PC-3 (cell line): ENCODE results near the gene SDK2. TPM values are rescaled to one million over a fixed set of nuclear protein-coding genes. Genes with fewer than 3 reads are reported as not detected.

Source experiments
- ATAC-seq: fragments of 200-7000 bp; cut with Tn5 transposase; 2 replicates; pipeline ENCODE4 v1.9.1; 2020; ENCODE audit warnings: mild to moderate bottlenecking, moderate library complexity
- BruUV-seq: library from RNA; stranded (reverse); fragments of 400-500 nt; replicated peaks from 2 replicates; lab custom pipeline; 2021; lab: Mats Ljungman, UMichigan
- CTCF ChIA-PET: fragments of 300-600 bp; sonication (Branson Sonifier 250); formaldehyde crosslinking; loops from one replicate; lab custom pipeline; 2022; ENCODE audit warnings: antibody characterized with exemption; lab: Charles Lee
- POLR2A ChIA-PET: fragments of 300-600 bp; sonication (Branson Sonifier 250); formaldehyde crosslinking; loops from one replicate; lab custom pipeline; 2022; ENCODE audit warnings: antibody characterized with exemption; ENCODE audit not compliant: unreplicated experiment; lab: Charles Lee
- DNase-seq: peaks from one replicate; pipeline ENCODE4 v3.0.0-alpha.2; 2015
- H2AFZ ChIP-seq: fragments of 300-600 bp; sonication (generic); 2 replicates; pipeline ENCODE4 v1.6.0; 2016; ENCODE audit warnings: antibody characterized with exemption, low read length
- H3F3A ChIP-seq: fragments of 300-600 bp; sonication (generic); one replicate; pipeline ENCODE4 v1.6.0; 2017; ENCODE audit warnings: antibody characterized with exemption, low read length, control low read depth, mild to moderate bottlenecking; ENCODE audit not compliant: unreplicated experiment
- H3K27ac ChIP-seq: fragments of 300-600 bp; sonication (generic); 2 replicates; pipeline ENCODE4 v1.5.1; 2016; ENCODE audit warnings: mild to moderate bottlenecking, low read length
- H3K27me3 ChIP-seq: fragments of 300-600 bp; sonication (generic); 2 replicates; pipeline ENCODE4 v1.6.1; 2016; ENCODE audit warnings: low read length, mixed read lengths
- H3K36me3 ChIP-seq: fragments of 300-600 bp; sonication (generic); 2 replicates; pipeline ENCODE4 v1.6.1; 2016; ENCODE audit warnings: low read depth, mixed run types, low read length, mixed read lengths
- H3K4me1 ChIP-seq: fragments of 300-600 bp; sonication (generic); 2 replicates; pipeline ENCODE4 v1.5.1; 2016; ENCODE audit warnings: low read length; ENCODE audit not compliant: insufficient read depth
- H3K4me2 ChIP-seq: fragments of 300-600 bp; sonication (generic); 2 replicates; pipeline ENCODE4 v1.6.0; 2016; ENCODE audit warnings: low read length
- H3K4me3 ChIP-seq: fragments of 300-600 bp; sonication (generic); 2 replicates; pipeline ENCODE4 v1.5.1; 2016; ENCODE audit warnings: mild to moderate bottlenecking, low read length, mixed read lengths
- H3K79me2 ChIP-seq: fragments of 300-600 bp; sonication (generic); 2 replicates; pipeline ENCODE4 v1.6.1; 2017; ENCODE audit warnings: low read length, mixed read lengths
- H3K9ac ChIP-seq: fragments of 300-600 bp; sonication (generic); 2 replicates; pipeline ENCODE4 v1.6.0; 2016; ENCODE audit warnings: mild to moderate bottlenecking, low read length
- H3K9me2 ChIP-seq: fragments of 300-600 bp; sonication (generic); replicated peaks from 2 replicates; pipeline ENCODE4 v1.6.1; 2016; ENCODE audit warnings: mixed run types, low read length, mixed read lengths
- H3K9me3 ChIP-seq: fragments of 300-600 bp; sonication (generic); 2 replicates; pipeline ENCODE4 v1.6.1; 2016; ENCODE audit warnings: low read length, mixed read lengths
- H4K20me1 ChIP-seq: fragments of 300-600 bp; sonication (generic); 2 replicates; pipeline ENCODE4 v1.6.1; 2016; ENCODE audit warnings: low read length, mixed read lengths
- EZH2 ChIP-seq: fragments of 300-600 bp; sonication (generic); IDR thresholded peaks from one replicate; pipeline ENCODE4 v1.6.1; 2017; ENCODE audit warnings: antibody characterized with exemption, mild to moderate bottlenecking, low read length; ENCODE audit not compliant: unreplicated experiment
- EZH2phosphoT487 ChIP-seq: fragments of 300-600 bp; sonication (generic); IDR thresholded peaks from 2 replicates; pipeline ENCODE4 v1.6.1; 2018; ENCODE audit warnings: mild to moderate bottlenecking, antibody characterized with exemption, low read length, borderline replicate concordance
- intact Hi-C: fragments of 100-400 bp; cut with micrococcal nuclease; formaldehyde crosslinking; loops from 2 replicates; pipeline ENCODE4 v1.9.0; 2023
- total RNA-seq: library from RNA; depleted of rRNA; stranded (reverse); fragments of >200 nt; gene quantifications from 2 replicates; pipeline ENCODE4 v1.2.3, GENCODE V29; 2014
- TF ChIP-seq, protein P1 (sequence below): fragments of 300-600 bp; sonication (generic); conservative IDR thresholded peaks from 2 replicates; pipeline ENCODE4 v1.5.1; 2017; ENCODE audit warnings: antibody characterized with exemption, low read depth, mild to moderate bottlenecking, low read length

Gene SDK2
- total RNA-seq, 1 experiment from 2014 or later, result 0.07 TPM

DNA sequence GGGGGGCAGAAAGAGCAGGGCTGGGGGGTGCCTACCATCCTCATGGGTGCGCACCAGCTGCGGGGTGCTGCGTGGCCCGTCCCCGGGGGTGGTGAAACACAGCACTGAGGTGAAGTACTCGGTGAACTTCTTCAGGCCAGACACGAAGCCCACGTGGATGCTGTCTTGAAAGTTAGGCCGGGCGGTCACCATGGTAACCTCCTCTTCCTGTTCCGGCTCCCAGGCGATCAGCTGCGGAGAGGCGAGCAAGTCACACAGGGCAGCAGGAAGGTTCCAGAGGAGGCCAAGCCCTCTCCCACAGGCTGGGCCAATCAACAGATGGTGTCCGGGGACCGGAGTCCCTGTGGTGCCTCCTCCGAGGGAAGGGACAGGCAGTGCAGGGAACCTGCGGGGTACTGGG, 242.3 kb downstream of the SDK2 start:
- intact Hi-C loops, result no loop called here

DNA sequence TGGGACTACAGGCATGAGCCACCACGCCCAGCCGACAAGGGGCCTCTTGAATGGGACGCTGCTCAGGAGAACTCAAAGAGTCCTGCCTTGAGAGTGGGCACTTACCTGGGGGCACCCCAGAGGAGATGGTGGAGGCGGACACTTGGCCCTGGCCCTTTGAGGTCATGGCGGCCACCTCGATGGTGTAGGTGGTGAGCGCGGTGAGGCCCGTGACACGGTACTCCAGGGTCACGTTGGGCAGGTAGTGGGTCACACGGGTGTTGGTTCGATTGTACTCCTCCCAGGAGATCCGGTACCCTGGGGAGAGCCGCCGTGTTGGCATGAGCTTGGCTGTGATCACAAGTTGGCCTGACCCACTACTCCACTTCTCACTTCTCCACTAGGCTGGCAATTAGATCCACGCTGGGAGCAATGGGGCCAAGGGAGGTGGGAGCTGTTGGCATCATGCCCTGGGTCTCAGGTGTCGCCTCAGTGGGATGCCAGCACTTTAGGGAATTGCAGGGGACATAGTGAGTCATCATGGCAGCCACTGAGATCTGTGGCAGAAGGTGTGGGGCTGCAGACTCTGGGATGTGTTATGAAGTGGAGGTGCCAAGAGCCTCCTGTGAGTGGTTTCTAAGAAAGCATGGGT, 243.2 kb downstream of the SDK2 start:
- no peaks in the 10 kb centered on the region for H3K9me3 ChIP-seq
- H3K4me3 ChIP-seq, result no peak overlapping the region
- no peaks in the 10 kb centered on the region for H4K20me1 ChIP-seq
- H3K79me2 ChIP-seq, result no peaks in the 10 kb centered on the region
- H3K9ac ChIP-seq, result no peak overlapping the region
- H3K27ac ChIP-seq, result no peak overlapping the region
- no TSS peak for BruUV-seq
- intact Hi-C loops, result no loop called here
- no peaks in the 10 kb centered on the region for H3F3A ChIP-seq
- TF ChIP-seq EZH2phosphoT487, result no peak
- TF ChIP-seq EZH2, result no peak
- TF ChIP-seq, protein P1, sequence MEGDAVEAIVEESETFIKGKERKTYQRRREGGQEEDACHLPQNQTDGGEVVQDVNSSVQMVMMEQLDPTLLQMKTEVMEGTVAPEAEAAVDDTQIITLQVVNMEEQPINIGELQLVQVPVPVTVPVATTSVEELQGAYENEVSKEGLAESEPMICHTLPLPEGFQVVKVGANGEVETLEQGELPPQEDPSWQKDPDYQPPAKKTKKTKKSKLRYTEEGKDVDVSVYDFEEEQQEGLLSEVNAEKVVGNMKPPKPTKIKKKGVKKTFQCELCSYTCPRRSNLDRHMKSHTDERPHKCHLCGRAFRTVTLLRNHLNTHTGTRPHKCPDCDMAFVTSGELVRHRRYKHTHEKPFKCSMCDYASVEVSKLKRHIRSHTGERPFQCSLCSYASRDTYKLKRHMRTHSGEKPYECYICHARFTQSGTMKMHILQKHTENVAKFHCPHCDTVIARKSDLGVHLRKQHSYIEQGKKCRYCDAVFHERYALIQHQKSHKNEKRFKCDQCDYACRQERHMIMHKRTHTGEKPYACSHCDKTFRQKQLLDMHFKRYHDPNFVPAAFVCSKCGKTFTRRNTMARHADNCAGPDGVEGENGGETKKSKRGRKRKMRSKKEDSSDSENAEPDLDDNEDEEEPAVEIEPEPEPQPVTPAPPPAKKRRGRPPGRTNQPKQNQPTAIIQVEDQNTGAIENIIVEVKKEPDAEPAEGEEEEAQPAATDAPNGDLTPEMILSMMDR, result no peak
- H3K4me1 ChIP-seq, result no peaks in the 10 kb centered on the region
- peaks cover 6% of the 10 kb centered on the region; the same call in 1 of the 2 replicates for H3K9me2 ChIP-seq
- ATAC-seq (no peak), DNase-seq (no peak)
- CTCF ChIA-PET, result no interaction called here
- H3K4me2 ChIP-seq, result no peak overlapping the region
- no peak overlapping the region for H2AFZ ChIP-seq
- peaks cover 37% of the 10 kb centered on the region for H3K27me3 ChIP-seq
- H3K36me3 ChIP-seq, result no peaks in the 10 kb centered on the region
- POLR2A ChIA-PET, result no interaction called here

More for the DNA sequence above, 242.3 kb downstream of the SDK2 start:
- H3K9me2 ChIP-seq, result peaks cover 6% of the 10 kb centered on the region; the same call in 1 of the 2 replicates
- no peaks in the 10 kb centered on the region for H3K79me2 ChIP-seq
- H3K4me1 ChIP-seq, result no peaks in the 10 kb centered on the region
- ChIA-PET POLR2A (no interaction called here), CTCF (no interaction called here)
- no peak for TF ChIP-seq EZH2
- TF ChIP-seq, protein P1, result no peak
- no peak for TF ChIP-seq EZH2phosphoT487
- H3K9ac ChIP-seq, result no peak overlapping the region
- no TSS peak for BruUV-seq
- no peak overlapping the region for H3K4me2 ChIP-seq
- no peaks in the 10 kb centered on the region for H3F3A ChIP-seq
- H2AFZ ChIP-seq, result no peak overlapping the region
- ATAC-seq (no peak), DNase-seq (no peak)
- no peak overlapping the region for H3K27ac ChIP-seq
- peaks cover 31% of the 10 kb centered on the region for H3K27me3 ChIP-seq
- H4K20me1 ChIP-seq, result no peaks in the 10 kb centered on the region
- no peaks in the 10 kb centered on the region for H3K36me3 ChIP-seq
- no peaks in the 10 kb centered on the region for H3K9me3 ChIP-seq
- no peak overlapping the region for H3K4me3 ChIP-seq

DNA sequence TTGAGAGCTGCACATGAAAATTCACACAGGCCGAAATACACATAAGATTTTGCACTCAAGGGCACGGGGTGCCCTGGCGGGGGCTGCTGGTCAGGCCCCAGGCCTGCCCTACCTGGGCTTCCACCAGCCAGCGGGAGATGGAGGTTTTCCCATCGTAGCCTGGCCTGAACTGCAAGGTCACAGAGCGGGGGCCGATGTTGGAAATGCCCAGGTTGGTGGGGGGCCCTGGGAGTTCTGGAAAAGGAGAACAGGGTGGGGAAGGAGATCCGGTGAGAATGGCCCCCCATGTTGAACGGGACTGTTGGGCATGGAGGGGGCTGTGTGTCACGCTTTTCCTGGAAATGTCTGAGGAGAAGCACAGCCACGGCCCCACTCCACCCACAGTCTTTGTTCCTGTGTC, 245.2 kb downstream of the SDK2 start:
- Histone ChIP-seq H2AFZ (no peak overlapping the region), H3K36me3 (no peaks in the 10 kb centered on the region), H3K27ac (no peak overlapping the region), H3K9me2 (peaks cover 2% of the 10 kb centered on the region; the same call in 1 of the 2 replicates), H3K79me2 (no peaks in the 10 kb centered on the region), H3K9me3 (no peaks in the 10 kb centered on the region), H3K27me3 (peaks cover 43% of the 10 kb centered on the region), H3K4me2 (no peak overlapping the region), H3K4me3 (no peak overlapping the region), H3K4me1 (no peaks in the 10 kb centered on the region), H3F3A (no peaks in the 10 kb centered on the region), H4K20me1 (no peaks in the 10 kb centered on the region), H3K9ac (no peak overlapping the region)
- intact Hi-C loops, result no loop called here
- BruUV-seq, result no TSS peak
- DNase-seq (no peak), ATAC-seq (no peak)
- TF ChIP-seq EZH2, result no peak
- TF ChIP-seq, protein P1, result no peak
- TF ChIP-seq EZH2phosphoT487, result no peak
- POLR2A ChIA-PET, result interaction anchor here (0.6 kb wide), 1 partner anchor 1114 kb away, joined by 4 read pairs; no protein-coding TSS in a partner anchor
- CTCF ChIA-PET, result no interaction called here
